ENCODE measurements around the gene SLC4A9. TPM values are rescaled to one million over a fixed set of nuclear protein-coding genes. Genes with fewer than 3 reads are reported as not detected.
A peak's percentile ranks its signal among the peaks of the same experiment; 100 is the strongest.

SLC4A9 gene
- total RNA-seq, 2 donors from 2014 or later, result not detected

GRCh38 chr5:140357726-140358093, 2.3 kb upstream of the SLC4A9 start:
- H3K36me3 Mint-ChIP-seq (ENCODE audit: low read depth), result peaks cover 2% of the 10 kb centered on the region
- no peaks in the 10 kb centered on the region for H3K27me3 Mint-ChIP-seq
- DNase-seq (peak; percentile 47 to 60 (median 56)), ATAC-seq (peak; percentile 98)
- H3K27ac Mint-ChIP-seq, result peak overlapping the region; percentile 97
- peaks cover 16% of the 10 kb centered on the region for H3K4me1 Mint-ChIP-seq
- no peaks in the 10 kb centered on the region for H3K9me3 ChIP-seq (ENCODE audit: control insufficient read depth, low read length, poor library complexity, severe bottlenecking)
- peak overlapping the region; percentile 95 for H3K4me3 Mint-ChIP-seq

- DNase-seq, result no peak
- H3K27ac Mint-ChIP-seq, result peak overlapping the region; percentile 51
- H3K4me1 Mint-ChIP-seq, result peaks cover 21% of the 10 kb centered on the region
- ATAC-seq, result no peak
- H3K27me3 Mint-ChIP-seq, result no peaks in the 10 kb centered on the region
- peaks cover 2% of the 10 kb centered on the region for H3K36me3 Mint-ChIP-seq (ENCODE audit: low read depth)
- no peaks in the 10 kb centered on the region for H3K9me3 ChIP-seq (ENCODE audit: control insufficient read depth, low read length, poor library complexity, severe bottlenecking)
- H3K4me3 Mint-ChIP-seq, result peak overlapping the region; percentile 67
Observed at GRCh38 chr5:140358738-140359310, 1.2 kb upstream of the SLC4A9 start.

GRCh38 chr5:140360681-140361479, 886 bp downstream of the SLC4A9 start:
- DNase-seq (no peak), ATAC-seq (no peak)
- no peak overlapping the region for H3K4me3 Mint-ChIP-seq
- no peaks in the 10 kb centered on the region for H3K9me3 ChIP-seq (ENCODE audit: control insufficient read depth, low read length, poor library complexity, severe bottlenecking)
- peaks cover 21% of the 10 kb centered on the region for H3K4me1 Mint-ChIP-seq
- H3K36me3 Mint-ChIP-seq (ENCODE audit: low read depth), result peaks cover 2% of the 10 kb centered on the region
- no peak overlapping the region for H3K27ac Mint-ChIP-seq
- H3K27me3 Mint-ChIP-seq, result no peaks in the 10 kb centered on the region

GRCh38 chr5:140361901-140362300, 1.9 kb downstream of the SLC4A9 start:
- ATAC-seq (no peak), DNase-seq (no peak)
- Mint-ChIP-seq H3K36me3 (ENCODE audit: low read depth) (peaks cover 2% of the 10 kb centered on the region), H3K4me1 (peaks cover 21% of the 10 kb centered on the region), H3K4me3 (no peak overlapping the region), H3K27me3 (no peaks in the 10 kb centered on the region), H3K27ac (peak overlapping the region; percentile 51)
- no peaks in the 10 kb centered on the region for H3K9me3 ChIP-seq (ENCODE audit: control insufficient read depth, low read length, poor library complexity, severe bottlenecking)

- ATAC-seq (no peak), DNase-seq (no peak)
- Mint-ChIP-seq H3K27me3 (no peaks in the 10 kb centered on the region), H3K4me3 (no peak overlapping the region), H3K36me3 (ENCODE audit: low read depth) (peaks cover 2% of the 10 kb centered on the region), H3K4me1 (peaks cover 18% of the 10 kb centered on the region), H3K27ac (peak overlapping the region; percentile 51)
- no peaks in the 10 kb centered on the region for H3K9me3 ChIP-seq (ENCODE audit: control insufficient read depth, low read length, poor library complexity, severe bottlenecking)
Observed at GRCh38 chr5:140362311-140362710, 2.3 kb downstream of the SLC4A9 start.

- Mint-ChIP-seq H3K27ac (peak overlapping the region; percentile 75), H3K4me3 (peak overlapping the region; percentile 87)
Observed at GRCh38 chr5:140362875-140363630, 3.1 kb downstream of the SLC4A9 start.

GRCh38 chr5:140363631-140364471, 3.9 kb downstream of the SLC4A9 start:
- H3K36me3 Mint-ChIP-seq (ENCODE audit: low read depth), result no peaks in the 10 kb centered on the region
- ATAC-seq, result no peak
- no peaks in the 10 kb centered on the region for H3K9me3 ChIP-seq (ENCODE audit: control insufficient read depth, low read length, poor library complexity, severe bottlenecking)
- no peak for DNase-seq
- H3K27ac Mint-ChIP-seq, result peak overlapping the region; percentile 75
- H3K27me3 Mint-ChIP-seq, result no peaks in the 10 kb centered on the region
- peak overlapping the region; percentile 87 for H3K4me3 Mint-ChIP-seq
- H3K4me1 Mint-ChIP-seq, result peaks cover 6% of the 10 kb centered on the region

More at GRCh38 chr5:140362875-140363630, 3.1 kb downstream of the SLC4A9 start:
- ATAC-seq (peak; percentile 98), DNase-seq (peak; percentile 68 to 88 (median 74))
- no peaks in the 10 kb centered on the region for H3K9me3 ChIP-seq (ENCODE audit: control insufficient read depth, low read length, poor library complexity, severe bottlenecking)
- Mint-ChIP-seq H3K4me1 (peaks cover 12% of the 10 kb centered on the region), H3K36me3 (ENCODE audit: low read depth) (no peaks in the 10 kb centered on the region), H3K27me3 (no peaks in the 10 kb centered on the region)

GRCh38 chr5:140364472-140364765, 4.4 kb downstream of the SLC4A9 start:
- Mint-ChIP-seq H3K36me3 (ENCODE audit: low read depth) (no peaks in the 10 kb centered on the region), H3K27ac (no peak overlapping the region), H3K4me3 (peak overlapping the region; percentile 9), H3K27me3 (no peaks in the 10 kb centered on the region), H3K4me1 (peaks cover 6% of the 10 kb centered on the region)
- ATAC-seq, result no peak
- no peaks in the 10 kb centered on the region for H3K9me3 ChIP-seq (ENCODE audit: control insufficient read depth, low read length, poor library complexity, severe bottlenecking)
- DNase-seq, result no peak

- Mint-ChIP-seq H3K36me3 (ENCODE audit: low read depth) (no peaks in the 10 kb centered on the region), H3K4me3 (no peak overlapping the region), H3K4me1 (peaks cover 7% of the 10 kb centered on the region), H3K27ac (no peak overlapping the region), H3K27me3 (no peaks in the 10 kb centered on the region)
- no peaks in the 10 kb centered on the region for H3K9me3 ChIP-seq (ENCODE audit: control insufficient read depth, low read length, poor library complexity, severe bottlenecking)
- DNase-seq (no peak), ATAC-seq (no peak)
Observed at GRCh38 chr5:140365282-140365681, 5.3 kb downstream of the SLC4A9 start.

GRCh38 chr5:140365941-140366340, 5.9 kb downstream of the SLC4A9 start:
- no peak for DNase-seq
- H3K4me1 Mint-ChIP-seq, result peaks cover 7% of the 10 kb centered on the region
- H3K27ac Mint-ChIP-seq, result no peak overlapping the region
- no peaks in the 10 kb centered on the region for H3K27me3 Mint-ChIP-seq
- no peaks in the 10 kb centered on the region for H3K9me3 ChIP-seq (ENCODE audit: control insufficient read depth, low read length, poor library complexity, severe bottlenecking)
- H3K36me3 Mint-ChIP-seq (ENCODE audit: low read depth), result no peaks in the 10 kb centered on the region
- no peak for ATAC-seq
- no peak overlapping the region for H3K4me3 Mint-ChIP-seq

- H3K36me3 Mint-ChIP-seq (ENCODE audit: low read depth), result no peaks in the 10 kb centered on the region
- no peak for ATAC-seq
- DNase-seq, result no peak
- H3K9me3 ChIP-seq (ENCODE audit: control insufficient read depth, low read length, poor library complexity, severe bottlenecking), result no peaks in the 10 kb centered on the region
- no peak overlapping the region for H3K27ac Mint-ChIP-seq
- no peak overlapping the region for H3K4me3 Mint-ChIP-seq
- peaks cover 7% of the 10 kb centered on the region for H3K4me1 Mint-ChIP-seq
- H3K27me3 Mint-ChIP-seq, result no peaks in the 10 kb centered on the region
Observed at GRCh38 chr5:140366589-140367255, 6.7 kb downstream of the SLC4A9 start.

GRCh38 chr5:140367256-140368013, 7.4 kb downstream of the SLC4A9 start:
- no peak for ATAC-seq

More at GRCh38 chr5:140367256-140368013, 7.4 kb downstream of the SLC4A9 start:
- Mint-ChIP-seq H3K4me3 (no peak overlapping the region), H3K36me3 (ENCODE audit: low read depth) (no peaks in the 10 kb centered on the region), H3K4me1 (peaks cover 7% of the 10 kb centered on the region), H3K27ac (no peak overlapping the region), H3K27me3 (no peaks in the 10 kb centered on the region)
- DNase-seq, result no peak
- no peaks in the 10 kb centered on the region for H3K9me3 ChIP-seq (ENCODE audit: control insufficient read depth, low read length, poor library complexity, severe bottlenecking)
